GM19438 (cell line): Measurements from ENCODE around the gene CYFIP1.

Experiments
- ATAC-seq: cut with Tn5 transposase; IDR thresholded peaks from one replicate; pipeline ENCODE4 v1.9.1; 2021; ENCODE audit warnings: low read depth; ENCODE audit not compliant: unreplicated experiment

Gene CYFIP1

DNA sequence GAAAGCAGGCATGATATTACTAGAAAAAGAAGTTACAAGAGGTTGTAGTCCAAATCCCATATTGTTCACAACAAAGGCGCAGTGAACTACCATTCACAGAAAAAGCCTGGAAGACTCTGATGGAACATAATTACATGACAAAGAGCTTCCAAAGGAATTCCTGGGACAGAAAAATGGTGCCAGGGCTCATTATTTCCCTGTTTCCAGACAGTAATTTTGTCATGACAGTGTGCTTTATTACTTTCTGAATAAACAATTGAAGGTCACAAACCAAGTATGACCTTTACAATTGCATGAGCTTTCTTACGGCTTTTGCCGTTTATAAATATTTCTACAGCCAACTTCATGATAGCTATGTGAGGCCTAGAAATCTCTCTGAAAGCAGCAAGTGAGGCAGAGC lies 61.0 kb downstream of the CYFIP1 start:
- ATAC-seq: no peak

DNA sequence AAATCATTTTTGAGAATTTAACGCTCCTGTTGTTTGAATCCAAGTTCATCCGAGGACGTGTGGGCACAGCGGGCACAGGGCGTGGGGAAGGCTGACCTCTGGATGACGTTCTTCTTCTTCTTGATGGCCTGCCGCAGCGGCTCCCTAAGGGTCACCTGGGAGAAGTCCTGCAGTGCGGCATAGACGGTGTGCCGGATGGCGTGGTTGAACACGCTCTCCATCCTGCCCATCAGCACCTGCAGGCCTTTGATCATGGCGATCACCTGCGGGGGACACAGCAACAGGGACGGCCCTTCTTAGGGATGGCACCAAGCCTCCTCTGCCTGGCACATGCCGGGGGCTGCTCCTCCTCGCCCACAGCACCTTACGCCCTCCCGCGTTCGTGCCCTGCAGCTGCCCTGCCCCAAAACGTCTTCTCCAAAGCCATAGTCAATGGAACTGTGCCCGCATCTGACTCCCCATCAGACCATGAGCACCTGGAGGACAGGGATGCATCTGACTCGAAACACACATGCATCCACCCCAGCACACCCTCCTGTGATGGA lies 61.5 kb downstream of the CYFIP1 start:
- no peak for ATAC-seq

DNA sequence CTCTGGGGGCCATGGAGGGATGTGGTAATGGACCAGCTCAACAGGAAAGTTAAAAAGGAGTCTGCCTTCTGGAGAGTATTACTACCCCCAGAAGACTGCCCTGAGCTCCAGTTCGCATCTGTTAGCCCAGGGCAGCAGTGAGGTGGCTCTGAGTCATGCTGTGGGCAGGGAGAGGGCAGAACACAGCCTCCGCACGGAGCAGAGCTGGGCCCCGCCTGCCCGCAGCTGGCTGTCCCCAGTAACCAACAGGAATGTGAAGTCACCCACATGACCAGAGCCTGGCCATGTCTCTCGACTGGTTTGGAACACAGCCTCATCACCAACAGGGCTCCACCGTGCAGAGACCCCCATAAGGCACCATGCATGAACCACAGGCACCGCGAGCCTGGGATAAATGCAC lies 62.1 kb downstream of the CYFIP1 start:
- no peak for ATAC-seq

DNA sequence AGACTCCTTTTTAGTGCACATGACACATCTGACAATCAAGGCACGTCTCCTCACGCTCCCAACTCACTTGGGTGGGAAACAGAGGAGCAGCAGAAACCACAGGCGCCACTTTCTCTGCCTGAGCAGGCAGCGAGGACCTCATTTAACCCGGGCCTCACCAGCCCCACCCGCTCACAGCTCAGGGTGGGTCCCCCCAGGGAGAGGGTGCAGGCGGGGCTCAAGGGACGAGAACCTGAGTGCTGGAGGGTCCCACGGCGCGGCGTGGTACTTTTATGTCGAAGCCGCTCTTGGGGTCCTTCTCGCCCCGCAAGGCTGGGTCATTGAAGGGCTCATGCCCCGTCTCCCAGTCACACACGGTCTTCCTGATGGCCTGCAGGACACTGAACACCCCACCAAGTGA lies 62.6 kb downstream of the CYFIP1 start:
- no peak for ATAC-seq

DNA sequence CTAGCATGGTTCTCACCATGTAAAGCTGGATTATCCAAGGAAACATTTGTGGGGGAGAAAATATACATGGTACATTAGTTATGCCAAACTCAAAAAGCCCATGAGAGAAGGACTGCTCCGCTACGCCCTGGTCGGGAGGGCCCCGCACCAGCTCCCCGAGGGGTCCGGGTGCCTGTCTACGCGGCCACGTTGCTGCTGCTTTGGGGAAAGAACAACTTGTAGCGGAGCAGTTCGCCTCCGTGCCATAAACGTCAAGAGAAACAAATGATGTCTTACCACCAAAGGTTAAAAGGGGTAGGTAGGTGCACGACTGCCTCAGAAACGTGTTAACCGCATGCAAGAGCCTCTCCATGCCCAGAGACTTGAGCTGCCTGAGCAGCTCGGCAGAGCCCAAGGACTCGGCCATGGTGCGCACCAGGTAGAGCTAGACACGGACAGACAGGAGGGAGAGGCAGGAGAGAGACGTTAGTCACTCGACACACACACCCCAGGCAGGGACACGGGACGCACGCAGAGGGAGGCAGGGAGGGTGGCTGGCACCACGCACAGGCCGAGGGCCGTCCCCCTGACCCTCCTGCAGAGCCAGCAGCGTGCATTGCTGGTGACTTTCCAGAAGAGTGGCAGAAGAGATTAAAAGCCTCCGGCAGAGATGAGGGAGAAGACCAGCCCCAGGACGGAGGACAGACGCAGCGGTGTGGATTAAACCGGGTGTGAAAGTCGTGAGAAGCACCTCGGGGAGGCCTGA lies 63.4 kb downstream of the CYFIP1 start:
- no peak for ATAC-seq

DNA sequence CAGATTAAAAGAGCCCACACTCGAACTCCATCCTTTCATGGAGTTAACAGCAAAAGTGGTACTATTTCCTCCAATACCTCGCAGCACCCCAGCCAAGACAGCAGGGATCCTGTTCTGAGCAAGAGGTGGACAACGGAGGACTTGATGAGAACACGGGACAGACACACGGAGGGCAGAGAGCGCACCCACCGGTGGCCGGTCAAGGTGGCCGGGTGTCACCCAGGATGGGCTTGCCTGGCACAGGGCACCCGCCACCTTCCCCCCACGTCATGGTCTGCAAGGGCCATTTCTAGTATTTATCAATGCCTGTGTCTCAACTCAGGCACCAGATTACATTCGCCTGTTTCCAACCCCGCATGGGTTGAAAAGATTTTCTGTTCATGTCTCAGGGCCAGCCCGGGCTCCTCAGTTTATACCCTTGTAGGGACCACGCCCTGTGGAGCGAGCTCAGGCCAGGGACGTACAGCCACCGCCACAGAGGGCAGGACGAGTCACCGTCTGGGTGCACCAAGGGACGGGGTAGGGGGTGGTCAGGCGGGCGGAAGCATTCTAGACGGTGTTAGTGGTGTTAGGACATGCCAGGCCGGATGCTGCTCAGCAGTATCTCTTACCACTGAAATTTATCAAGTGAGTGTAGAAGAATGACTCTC lies 64.2 kb downstream of the CYFIP1 start:
- no peak for ATAC-seq

DNA sequence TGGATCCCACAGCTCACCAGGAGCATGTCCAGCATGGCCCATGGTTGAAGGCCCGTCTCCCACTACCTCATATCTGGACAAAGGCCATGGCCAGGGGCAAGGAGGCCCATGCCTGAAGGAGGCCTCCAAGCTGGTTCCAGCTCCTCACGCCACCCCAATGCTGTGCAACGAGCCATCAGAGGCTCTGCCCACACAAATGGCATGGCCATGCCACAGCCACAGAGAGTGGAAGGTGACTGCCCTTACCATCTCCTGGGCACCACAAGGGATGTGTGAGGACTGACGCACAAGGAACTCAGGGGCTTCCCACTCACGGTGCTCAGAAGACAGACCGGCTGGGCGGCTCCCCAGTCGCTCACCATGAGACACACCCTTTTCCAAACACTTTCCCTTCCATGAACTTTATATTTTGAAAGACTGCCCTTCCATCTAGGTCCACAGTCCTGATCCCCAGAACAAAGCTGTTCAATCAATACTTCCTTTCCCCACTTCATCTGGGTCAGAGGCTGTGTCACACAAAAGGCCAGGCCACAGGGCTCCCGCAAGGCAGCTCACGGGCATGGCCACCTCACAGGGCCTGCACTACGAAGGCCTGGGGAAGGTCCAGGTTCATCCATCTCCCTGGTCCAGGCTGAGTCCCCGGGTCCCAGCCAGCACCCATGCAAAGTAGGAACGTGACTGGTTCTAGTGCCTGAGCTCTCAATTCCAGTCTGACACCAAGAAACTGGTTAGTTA lies 66.4 kb downstream of the CYFIP1 start:
- no peak for ATAC-seq

DNA sequence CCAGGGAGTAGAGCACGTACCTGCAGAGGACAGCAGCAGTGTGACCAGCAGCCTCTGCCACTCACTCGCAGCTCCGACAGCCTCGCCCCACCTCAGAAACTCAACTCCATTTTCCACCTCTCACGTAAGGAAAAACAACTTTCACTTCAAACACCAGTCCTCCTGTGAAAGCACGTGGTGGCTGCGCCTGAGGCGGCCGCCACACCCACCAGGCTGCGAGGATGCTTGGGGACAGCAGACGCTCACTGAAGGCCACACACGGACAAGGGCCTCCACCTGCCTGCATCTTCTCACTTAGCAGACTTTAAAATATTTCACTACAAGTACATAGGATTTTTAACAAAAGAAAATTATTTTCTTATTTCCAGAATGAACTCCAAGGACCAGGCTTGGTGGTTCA lies 67.9 kb downstream of the CYFIP1 start:
- ATAC-seq: no peak

DNA sequence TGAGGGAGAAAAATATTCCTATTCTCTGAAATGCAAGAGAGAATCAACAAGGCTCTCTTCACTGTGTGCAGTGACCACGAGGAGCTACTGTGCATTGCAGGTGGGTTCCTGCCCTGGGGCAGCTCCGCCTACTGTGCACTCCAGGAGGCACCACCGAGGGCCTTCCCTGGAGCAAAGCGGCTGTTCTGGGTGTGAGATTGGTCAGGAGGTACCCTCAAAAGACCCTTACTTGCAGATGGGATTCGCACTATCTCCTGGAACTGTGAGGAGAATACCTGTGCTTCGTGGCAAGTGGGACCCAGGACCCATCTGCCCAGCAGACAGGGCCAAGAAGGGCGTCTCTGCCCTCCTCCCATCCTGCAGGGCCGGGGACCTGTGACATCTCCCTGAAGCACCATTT lies 68.9 kb downstream of the CYFIP1 start:
- no peak for ATAC-seq

DNA sequence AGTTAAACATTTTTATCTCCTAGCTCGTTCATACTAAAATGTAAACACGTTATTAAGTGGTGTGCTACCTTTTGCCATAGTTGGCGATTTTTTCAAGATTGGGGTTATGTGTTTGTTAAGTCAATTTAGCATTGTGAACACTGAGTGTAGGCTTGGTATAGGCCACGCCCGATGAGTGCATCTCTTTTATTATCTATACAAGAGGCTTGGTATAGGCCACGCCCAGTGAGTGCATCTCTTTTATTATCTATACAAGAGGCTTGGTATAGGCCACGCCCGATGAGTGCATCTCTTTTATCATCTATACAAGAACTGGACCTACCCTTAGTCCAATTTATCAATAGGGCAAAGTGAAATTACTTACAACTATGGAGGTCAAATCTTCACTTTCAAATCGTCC lies 71.3 kb downstream of the CYFIP1 start:
- ATAC-seq: no peak

DNA sequence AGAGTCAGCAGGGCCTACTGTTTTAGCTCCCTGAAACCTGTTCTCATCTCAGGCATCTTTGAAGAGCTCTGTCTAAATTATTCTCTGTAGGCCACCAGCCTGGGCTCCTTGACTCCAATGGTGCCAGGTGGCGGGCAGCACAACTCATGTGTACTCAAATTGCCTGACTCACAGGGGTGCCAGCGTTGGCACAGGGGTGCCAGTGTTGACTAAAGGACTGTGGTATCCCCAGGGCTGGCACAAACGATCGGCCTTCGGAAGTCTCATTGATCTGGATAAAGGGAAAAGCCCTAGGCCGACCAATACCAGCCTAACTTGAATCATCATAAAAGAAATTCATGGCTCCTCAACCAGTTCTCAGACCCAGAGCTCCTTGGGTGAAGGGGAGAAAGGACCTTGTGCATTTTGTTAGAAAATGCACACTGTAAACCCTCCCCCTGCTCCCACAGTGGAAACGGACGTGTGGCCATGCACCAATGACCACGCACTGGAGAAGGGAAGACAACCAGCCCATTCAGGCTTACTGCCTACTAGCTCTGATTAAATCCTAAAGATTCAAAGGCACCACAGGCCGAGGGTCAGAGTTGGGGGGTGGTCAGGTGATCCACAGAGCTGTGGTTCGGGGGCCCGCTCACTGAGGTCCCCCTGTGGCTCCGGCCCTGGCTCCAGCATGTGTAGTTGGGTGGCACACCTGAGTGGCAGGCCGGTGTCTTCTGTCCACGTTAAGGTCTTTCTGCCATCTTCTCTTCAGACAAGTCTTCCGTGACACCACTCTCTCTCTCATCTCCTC lies 72.8 kb downstream of the CYFIP1 start:
- ATAC-seq: no peak

DNA sequence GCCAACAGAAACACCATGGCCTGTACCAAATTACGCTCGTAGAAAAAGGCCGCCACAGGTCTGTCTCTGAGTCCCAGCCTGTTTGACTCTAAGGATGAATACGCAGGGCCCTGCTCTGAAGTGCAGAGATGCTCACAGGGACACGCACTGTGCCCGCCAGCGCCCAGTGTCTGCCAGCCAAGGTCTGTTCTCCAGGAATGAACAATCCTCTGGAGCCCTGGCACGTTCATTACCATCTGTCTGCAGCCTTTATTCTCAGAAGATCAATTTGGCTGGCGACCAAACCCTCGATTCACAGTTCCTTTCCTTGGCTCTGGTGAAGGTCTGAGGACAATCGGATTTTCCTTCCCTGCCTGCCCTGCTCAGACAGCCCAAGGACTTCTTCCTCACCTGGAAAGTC lies 75.4 kb downstream of the CYFIP1 start:
- no peak for ATAC-seq

DNA sequence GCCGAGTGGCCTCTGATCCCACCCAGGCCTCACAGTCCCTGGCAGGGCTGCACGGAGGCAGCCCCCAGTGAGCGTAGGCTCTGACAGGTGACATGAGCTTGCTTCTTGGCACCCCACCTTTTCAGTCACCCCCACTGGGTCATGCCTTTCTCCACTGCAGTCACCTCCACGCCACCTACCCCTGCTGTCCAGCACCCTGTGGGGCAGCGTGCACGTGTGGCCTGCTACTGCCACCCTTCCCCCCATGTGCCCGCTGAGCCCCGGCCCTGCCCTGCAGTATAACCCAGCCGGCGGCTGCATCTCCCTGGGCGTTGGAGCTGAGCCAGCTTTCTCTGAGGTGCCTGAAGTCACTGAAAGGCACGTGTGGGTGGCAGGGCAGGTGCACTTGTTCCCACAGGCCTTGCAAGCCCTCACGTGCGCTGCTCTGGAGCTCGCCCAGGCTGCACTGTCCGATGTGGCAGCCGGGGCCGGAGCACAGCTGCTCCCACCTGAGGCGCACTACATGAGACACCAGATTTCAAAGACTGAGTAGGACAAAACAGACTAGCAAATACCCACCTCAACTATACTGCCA lies 76.1 kb downstream of the CYFIP1 start:
- ATAC-seq: no peak

DNA sequence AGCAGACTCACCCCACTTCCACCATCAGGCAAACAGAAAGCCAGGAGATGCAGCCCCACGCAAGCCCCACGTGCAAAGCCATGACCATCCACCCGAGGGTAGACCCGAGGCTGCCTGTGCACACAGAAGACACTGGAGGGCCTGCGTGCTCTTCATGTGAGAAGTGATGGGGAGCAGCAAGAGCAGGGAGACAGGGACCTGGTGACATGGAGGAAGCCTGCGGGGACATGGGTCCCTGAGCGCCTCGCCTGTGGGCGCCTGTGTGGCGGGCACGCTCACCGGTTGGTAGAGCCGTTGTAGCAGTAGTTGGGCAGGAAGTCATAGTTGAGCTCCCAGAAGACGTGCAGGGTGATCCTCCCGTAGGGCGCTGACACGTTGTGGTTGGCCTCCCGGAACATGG lies 76.7 kb downstream of the CYFIP1 start:
- ATAC-seq: no peak

DNA sequence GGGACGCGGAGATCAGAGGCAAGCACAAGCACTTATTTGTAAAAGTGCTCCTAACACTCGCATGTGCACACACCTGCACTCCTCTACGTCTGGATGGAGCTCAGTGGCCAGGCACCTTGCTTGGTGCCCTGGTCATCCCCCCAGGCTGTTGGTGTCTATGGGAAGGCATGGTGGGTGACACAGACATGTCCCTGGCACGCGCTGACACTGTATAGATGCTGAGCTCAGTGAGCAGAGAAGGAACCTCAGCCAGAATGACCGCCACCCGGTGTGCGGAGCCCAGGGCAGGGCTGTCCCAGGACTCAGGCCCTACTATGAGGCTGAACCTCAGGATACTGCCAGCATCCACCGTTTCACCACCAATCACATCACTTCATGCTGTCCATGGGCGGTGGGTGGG lies 77.2 kb downstream of the CYFIP1 start:
- no peak for ATAC-seq

DNA sequence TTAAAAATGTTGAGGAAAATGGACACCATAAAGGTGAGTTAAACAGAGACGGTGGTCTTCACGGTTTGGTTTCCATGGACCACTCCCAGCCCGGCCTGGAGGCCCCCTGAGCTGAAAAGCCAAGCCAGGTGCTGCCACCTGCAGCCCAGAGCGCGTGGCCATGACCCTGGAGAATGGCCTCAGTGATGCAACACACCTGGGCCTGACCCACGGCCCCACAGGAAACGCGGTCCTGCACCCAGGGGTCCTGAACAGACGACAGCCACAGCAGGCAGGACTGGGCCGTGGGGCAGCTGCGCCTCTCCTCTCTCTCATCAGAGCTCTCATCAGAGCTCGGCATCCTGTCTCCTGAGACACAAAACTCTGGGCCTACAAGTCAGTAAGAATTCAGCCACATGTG lies 77.6 kb downstream of the CYFIP1 start:
- ATAC-seq: no peak

DNA sequence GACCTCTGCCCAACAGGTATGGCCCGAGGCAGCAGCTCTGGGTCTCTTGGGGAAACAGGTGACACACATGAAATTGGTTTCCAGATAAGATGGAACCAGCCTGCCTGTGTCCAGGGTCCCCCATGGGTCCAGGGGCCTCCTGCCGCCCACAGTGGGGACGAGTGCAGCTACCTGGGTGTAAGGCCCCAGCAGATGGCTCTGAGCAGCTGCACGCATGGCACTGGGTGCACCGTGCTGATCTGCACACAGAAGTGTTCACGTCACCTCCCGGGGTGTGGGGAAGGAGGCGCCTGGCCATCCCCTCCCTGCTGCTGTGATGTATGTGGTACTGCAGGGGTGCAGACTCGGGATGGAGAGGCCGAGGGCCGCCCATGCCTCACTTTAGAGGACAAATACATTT lies 78.1 kb downstream of the CYFIP1 start:
- ATAC-seq: no peak

DNA sequence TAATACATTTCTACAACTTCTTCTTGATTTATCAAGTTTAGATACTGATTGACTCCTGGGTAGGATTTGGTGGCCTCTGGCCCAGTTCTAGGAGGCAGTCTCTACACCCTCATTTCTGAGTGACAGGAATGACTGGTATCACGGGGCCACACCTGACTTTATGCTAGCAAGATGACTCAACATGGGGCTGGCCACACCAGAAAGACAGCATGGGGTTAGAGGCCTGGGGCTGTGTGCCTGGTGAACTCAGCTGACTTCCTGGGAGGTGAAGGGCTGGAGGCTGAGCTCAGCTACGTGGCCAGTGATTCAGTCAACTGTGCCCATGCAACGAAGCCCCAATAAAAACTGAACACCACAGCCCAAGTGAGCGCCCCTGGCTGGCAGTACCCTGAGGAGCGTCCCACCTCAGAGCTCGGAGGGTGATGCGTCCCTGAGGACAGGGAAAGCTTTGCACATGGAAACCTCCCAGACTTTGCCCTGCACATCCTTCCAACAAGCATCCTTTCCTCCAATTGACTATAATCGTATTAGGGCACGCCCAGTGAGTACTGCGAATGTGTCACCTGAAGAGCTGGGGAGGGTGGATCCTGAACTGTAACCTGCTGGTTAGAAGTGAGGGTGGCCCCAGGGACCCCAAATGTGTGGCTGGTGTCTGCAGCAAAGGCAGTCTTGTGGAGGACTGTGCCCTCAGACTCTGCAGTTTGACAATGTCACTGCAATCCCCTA lies 84.5 kb downstream of the CYFIP1 start:
- no peak for ATAC-seq

DNA sequence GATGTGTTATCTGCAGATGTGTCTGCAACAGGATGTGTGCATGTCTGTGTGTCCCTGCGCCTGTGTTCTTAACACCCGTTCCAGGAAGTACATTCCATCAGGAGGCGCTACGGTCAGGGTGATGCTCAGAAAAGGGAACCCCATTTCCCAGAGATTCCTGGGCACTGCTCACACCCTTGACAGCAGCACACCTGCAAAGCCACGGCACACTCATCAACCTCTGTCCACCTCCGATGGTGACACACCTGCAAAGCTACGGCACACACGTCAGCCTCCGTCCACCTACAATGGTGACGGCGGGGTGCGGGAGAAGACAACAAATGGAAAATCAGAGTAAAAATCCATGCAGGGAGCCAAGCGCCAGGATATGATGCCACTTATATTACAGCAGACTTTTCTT lies 86.3 kb downstream of the CYFIP1 start:
- ATAC-seq: no peak

DNA sequence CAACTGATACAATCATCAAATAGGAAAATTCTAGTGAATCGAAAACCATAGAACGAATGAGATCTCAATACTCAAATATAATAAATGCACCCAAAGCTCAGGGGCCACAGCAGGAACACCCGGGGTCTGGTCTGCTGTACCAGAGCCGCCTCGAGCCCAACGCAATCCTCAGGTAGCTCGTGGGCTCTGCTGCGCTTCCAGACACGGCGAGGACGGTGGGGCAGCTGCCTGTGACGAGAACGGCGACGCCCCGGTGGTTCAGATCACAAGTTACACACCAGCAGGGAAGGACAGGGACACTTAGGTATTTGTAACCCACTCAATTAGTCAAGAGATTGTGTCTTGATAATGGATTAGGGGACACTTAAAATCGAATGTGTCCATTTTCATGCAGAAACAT lies 87.1 kb downstream of the CYFIP1 start:
- no peak for ATAC-seq
